Transverse colon (tissue), 4 donors: ENCODE data around the gene TXNL1. TPM values are rescaled to one million over a fixed set of nuclear protein-coding genes. Genes with fewer than 3 reads are reported as not detected.

Source experiments
- DNase-seq: peaks from one replicate; pipeline ENCODE4 v3.0.0-alpha.2; 2019
- H3K27ac ChIP-seq, 4 donors: fragments of 200-600 bp; sonication (generic); 2 replicates each; pipeline ENCODE4 v1.5.1; 2016 to 2018; ENCODE audit warnings: inconsistent platforms in 4 of 4
- H3K27me3 ChIP-seq: fragments of 200-600 bp; sonication (generic); 2 replicates; pipeline ENCODE4 v1.5.1; 2017; ENCODE audit warnings: inconsistent platforms
- H3K36me3 ChIP-seq, 4 donors: fragments of 200-600 bp; sonication (generic); 2 replicates each; pipeline ENCODE4 v1.5.1; 2017 to 2019; ENCODE audit warnings: inconsistent platforms in 4 of 4
- H3K4me1 ChIP-seq, 4 donors: fragments of 200-600 bp; sonication (generic); 2 replicates each; pipeline ENCODE4 v1.5.1; 2017 to 2020; ENCODE audit warnings: inconsistent platforms in 4 of 4
- H3K4me3 ChIP-seq, 4 donors: fragments of 200-600 bp; sonication (generic); 1 replicate in 1 of 4; 2 replicates in 3 of 4; pipeline versions ENCODE4 v1.5.1 to v1.6.1; 2017 to 2019; ENCODE audit warnings: inconsistent platforms in 4 of 4
- H3K9me3 ChIP-seq, 2 donors: fragments of 200-600 bp; sonication (generic); 2 replicates each; pipeline ENCODE4 v1.5.1; 2017 to 2019; ENCODE audit warnings: inconsistent platforms in 2 of 2
- EP300 ChIP-seq: sonication (generic); formaldehyde crosslinking; IDR thresholded peaks from one replicate; pipeline ENCODE4 v1.6.1; 2017; ENCODE audit warnings: antibody characterized with exemption, low read depth
- POLR2A ChIP-seq: fragments of 450-650 bp; IDR thresholded peaks from one replicate; pipeline ENCODE4 v1.6.1; 2016; ENCODE audit warnings: antibody characterized with exemption, mild to moderate bottlenecking, moderate library complexity
- POLR2AphosphoS5 ChIP-seq, 3 donors: sonication (generic); formaldehyde crosslinking; IDR thresholded peaks; one replicate each; pipeline ENCODE4 v1.6.1; 2016; ENCODE audit warnings: antibody characterized with exemption in 3 of 3
- WGBS, 2 donors: methylation state at CpG; one replicate each; pipeline ENCODE4 v1.1.5; 2018; ENCODE audit warnings: low coverage in 1 of 2; 5-methylcytosine and 5-hydroxymethylcytosine counted together
- in situ Hi-C, 4 donors: fragments of 200-750 bp; cut with MboI; loops; one replicate each; pipeline versions ENCODE4 v1.15.0 to v1.15.1; 2017; ENCODE audit warnings: low sequenced_read_pairs in 3 of 4, low pct_ligation_motif_present in 1 of 4, low pct_unique_long_range_greater_than_20kb in 1 of 4
- intact Hi-C: fragments of 100-400 bp; cut with DNase I; formaldehyde crosslinking; loops from one replicate; pipeline ENCODE4 v1.15.1; 2023; ENCODE audit warnings: low total_unique reads
- total RNA-seq, 4 donors: library from RNA; depleted of rRNA; stranded (reverse); fragments of >200 nt; gene quantifications; one replicate each; pipeline ENCODE4 v1.1.0, GENCODE V29; 2016
- TF ChIP-seq, protein P1 (sequence below), 5 experiments: fragments of 200-600 bp in 3 of 5; fragments of 450-650 bp in 2 of 5; sonication (generic) in 3 of 5; IDR thresholded peaks; 1 replicate in 2 of 5; 2 replicates in 3 of 5; pipeline ENCODE4 v1.5.1; 2016 to 2017; ENCODE audit warnings: antibody characterized with exemption in 5 of 5, inconsistent platforms in 3 of 5, mild to moderate bottlenecking in 2 of 5, moderate library complexity in 1 of 5

TXNL1 gene
- total RNA-seq, 4 donors from 2014 or later, result 3.0 to 42.1 (median 18.0) TPM

DNA sequence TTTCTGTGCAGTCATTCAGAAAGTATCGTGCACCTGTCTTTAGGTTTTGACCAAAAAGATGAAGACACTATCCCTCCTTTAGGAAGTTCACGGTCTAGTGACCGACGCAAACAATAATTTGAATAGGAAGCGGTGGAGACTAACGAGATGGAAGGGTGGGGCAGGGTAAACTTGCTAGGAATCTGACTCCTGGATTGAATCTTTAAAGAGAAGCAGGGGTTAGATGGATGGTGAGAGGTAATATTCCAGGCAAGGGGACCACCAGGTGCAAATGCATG is 651 bp upstream of the TXNL1 start:
- peak overlapping the region; percentile 95 to 99 (median 97) for H3K27ac ChIP-seq
- TF ChIP-seq, protein P1, sequence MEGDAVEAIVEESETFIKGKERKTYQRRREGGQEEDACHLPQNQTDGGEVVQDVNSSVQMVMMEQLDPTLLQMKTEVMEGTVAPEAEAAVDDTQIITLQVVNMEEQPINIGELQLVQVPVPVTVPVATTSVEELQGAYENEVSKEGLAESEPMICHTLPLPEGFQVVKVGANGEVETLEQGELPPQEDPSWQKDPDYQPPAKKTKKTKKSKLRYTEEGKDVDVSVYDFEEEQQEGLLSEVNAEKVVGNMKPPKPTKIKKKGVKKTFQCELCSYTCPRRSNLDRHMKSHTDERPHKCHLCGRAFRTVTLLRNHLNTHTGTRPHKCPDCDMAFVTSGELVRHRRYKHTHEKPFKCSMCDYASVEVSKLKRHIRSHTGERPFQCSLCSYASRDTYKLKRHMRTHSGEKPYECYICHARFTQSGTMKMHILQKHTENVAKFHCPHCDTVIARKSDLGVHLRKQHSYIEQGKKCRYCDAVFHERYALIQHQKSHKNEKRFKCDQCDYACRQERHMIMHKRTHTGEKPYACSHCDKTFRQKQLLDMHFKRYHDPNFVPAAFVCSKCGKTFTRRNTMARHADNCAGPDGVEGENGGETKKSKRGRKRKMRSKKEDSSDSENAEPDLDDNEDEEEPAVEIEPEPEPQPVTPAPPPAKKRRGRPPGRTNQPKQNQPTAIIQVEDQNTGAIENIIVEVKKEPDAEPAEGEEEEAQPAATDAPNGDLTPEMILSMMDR (IDR thresholded peaks at IDR 0.05), result no peak
- TF ChIP-seq POLR2AphosphoS5 (IDR thresholded peaks at IDR 0.05) (no peak), POLR2A (no peak), EP300 (no peak)
- H3K4me3 ChIP-seq, result peak overlapping the region; percentile 1 to 97 (median 89)
- no peaks in the 10 kb centered on the region for H3K27me3 ChIP-seq
- WGBS, 2 donors, result 31 to 33% methylated on average over 6 of the region's 6 CpGs
- intact Hi-C loops, result no loop called here
- peaks cover 0 to 37% (median 15%) of the 10 kb centered on the region in 4 donors for H3K4me1 ChIP-seq
- in situ Hi-C loops, result no loop called here
- no peaks in the 10 kb centered on the region for H3K36me3 ChIP-seq
- no peaks in the 10 kb centered on the region for H3K9me3 ChIP-seq
- DNase-seq, result no peak

DNA sequence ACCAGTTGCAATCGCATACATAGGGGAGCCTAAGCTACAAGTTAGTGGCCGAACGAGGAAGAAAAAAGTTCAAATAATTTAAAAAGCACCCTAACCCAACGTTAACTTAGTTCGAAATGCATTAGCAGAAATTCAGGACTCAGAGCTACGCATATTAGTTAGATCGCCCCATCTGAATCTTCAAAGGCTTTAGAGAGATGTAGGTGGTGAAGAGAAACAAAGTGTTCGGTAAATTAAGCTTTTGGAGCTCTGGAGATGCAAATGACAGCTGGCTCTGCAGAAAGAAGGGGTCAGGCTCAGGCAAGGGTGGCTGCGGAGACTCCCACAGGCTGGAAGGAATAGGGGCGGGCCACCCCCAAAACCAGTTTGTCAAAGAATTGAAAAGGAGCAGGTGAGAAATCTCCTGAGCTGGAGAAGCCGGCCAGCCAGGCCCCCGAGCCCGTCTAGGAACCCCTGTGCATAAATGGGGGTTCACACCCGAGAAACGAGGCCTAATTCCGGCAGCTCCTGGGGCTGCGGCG is 621 bp downstream of the TXNL1 start:
- no peaks in the 10 kb centered on the region for H3K9me3 ChIP-seq
- intact Hi-C loops, result no loop called here
- TF ChIP-seq, protein P1 (IDR thresholded peaks at IDR 0.05), result no peak
- TF ChIP-seq EP300, result no peak
- TF ChIP-seq POLR2A, result no peak
- TF ChIP-seq POLR2AphosphoS5 (IDR thresholded peaks at IDR 0.05), result no peak
- in situ Hi-C loops, result no loop called here
- no peaks in the 10 kb centered on the region for H3K36me3 ChIP-seq
- H3K4me1 ChIP-seq, result peaks cover under 1 to 39% (median 16%) of the 10 kb centered on the region in 4 donors
- WGBS, 2 donors, result 0 to 1% methylated on average over 3 to 18 of the region's 18 CpGs
- peak overlapping the region; percentile 79 to 97 (median 89) for H3K4me3 ChIP-seq
- H3K27me3 ChIP-seq, result no peaks in the 10 kb centered on the region
- peak overlapping the region; percentile 95 to 99 (median 97) for H3K27ac ChIP-seq
- DNase-seq, result peak; percentile 31

GRCh38 chr18:56637176-56637575 is 1.2 kb downstream of the TXNL1 start:
- WGBS, 2 donors, result 1 to 2% methylated on average over 8 of the region's 8 CpGs
- TF ChIP-seq EP300, result no peak
- TF ChIP-seq POLR2A, result no peak
- TF ChIP-seq, protein P1 (IDR thresholded peaks at IDR 0.05), result no peak
- no peak for TF ChIP-seq POLR2AphosphoS5 (IDR thresholded peaks at IDR 0.05)
- no peak for DNase-seq
- Histone ChIP-seq H3K27ac (peak overlapping the region; percentile 95 to 99 (median 97)), H3K4me3 (peak overlapping the region; percentile 79 to 97 (median 89)), H3K4me1 (peaks cover 3 to 45% (median 19%) of the 10 kb centered on the region in 4 donors), H3K9me3 (no peaks in the 10 kb centered on the region), H3K36me3 (no peaks in the 10 kb centered on the region), H3K27me3 (no peaks in the 10 kb centered on the region)
- in situ Hi-C loops (no loop called here), intact Hi-C loops (no loop called here)

DNA sequence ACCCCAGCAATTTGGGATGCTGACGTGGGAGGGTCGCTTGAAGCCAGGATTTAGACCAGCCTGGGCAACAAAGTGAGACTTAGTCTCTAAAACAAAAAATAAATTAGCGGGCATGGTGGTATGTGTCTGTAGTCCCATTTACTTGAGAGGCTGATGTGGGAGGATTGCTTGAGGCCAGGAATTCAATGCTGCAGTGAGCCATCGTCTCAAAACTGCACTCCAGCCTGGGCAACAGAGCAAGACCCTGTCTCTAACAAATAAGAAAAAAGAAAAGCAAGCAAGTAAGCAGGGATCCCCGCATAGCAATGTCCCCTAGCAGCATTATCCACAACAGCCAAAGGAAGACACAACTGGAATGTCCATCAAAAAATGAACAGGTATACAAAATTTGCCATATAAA is 3.4 kb downstream of the TXNL1 start:
- intact Hi-C loops, result no loop called here
- H3K4me1 ChIP-seq, result peaks cover 3 to 62% (median 24%) of the 10 kb centered on the region in 4 donors
- 91% methylated on average over 5 of the region's 5 CpGs for WGBS, 2 donors
- in situ Hi-C loops, result no loop called here
- H3K27ac ChIP-seq, result no peak overlapping the region
- H3K9me3 ChIP-seq, result no peaks in the 10 kb centered on the region
- DNase-seq, result no peak
- TF ChIP-seq EP300 (no peak), POLR2A (no peak), POLR2AphosphoS5 (IDR thresholded peaks at IDR 0.05) (no peak)
- TF ChIP-seq, protein P1 (IDR thresholded peaks at IDR 0.05), result no peak
- H3K4me3 ChIP-seq, result no peak overlapping the region
- no peaks in the 10 kb centered on the region for H3K36me3 ChIP-seq
- H3K27me3 ChIP-seq, result no peaks in the 10 kb centered on the region
